Stimulated activated naive B cell treated with anti-CD40 and anti-IgM and Interleukin-4, amounts not matched to agents 10 μg/mL and 1 μg/mL and 100 μg/mL, for 72 hours (primary cell): ENCODE measurements around the gene NLRP6.
"Not testable (repeated sequence)": the region's sequence is repeated elsewhere in the genome, so short reads cannot be mapped to it uniquely, and the experiment has no call there.

Source experiments
- ATAC-seq, 2 donors: fragments of 150-1000 bp; cut with Tn5 transposase; replicated peaks; 2 replicates each; pipeline ENCODE4 v1.10.0; 2021; ENCODE audit warnings: moderate library complexity in 1 of 2
- DNase-seq: peaks from one replicate; pipeline ENCODE4 v3.0.0; 2021
- H3K27ac Mint-ChIP-seq: one replicate; pipeline ENCODE4 v1.8.0; 2022; ENCODE audit warnings: mild to moderate bottlenecking, mixed read lengths
- H3K27me3 Mint-ChIP-seq, 2 donors: one replicate each; pipeline ENCODE4 v1.8.0; 2022; ENCODE audit warnings: mixed read lengths in 2 of 2
- H3K36me3 Mint-ChIP-seq, 2 donors: one replicate each; pipeline ENCODE4 v1.8.0; 2022; ENCODE audit warnings: mixed read lengths in 2 of 2, mild to moderate bottlenecking in 1 of 2
- H3K4me1 Mint-ChIP-seq, 2 donors: one replicate each; pipeline ENCODE4 v1.8.0; 2022; ENCODE audit warnings: mixed read lengths in 2 of 2, mild to moderate bottlenecking in 1 of 2
- H3K4me3 Mint-ChIP-seq, 2 donors: one replicate each; pipeline ENCODE4 v1.8.0; 2022; ENCODE audit warnings: mild to moderate bottlenecking in 2 of 2, mixed read lengths in 2 of 2, moderate library complexity in 1 of 2
- H3K9me3 Mint-ChIP-seq, 2 donors: one replicate each; pipeline ENCODE4 v1.8.0; 2022; ENCODE audit warnings: mixed read lengths in 2 of 2, mild to moderate bottlenecking in 1 of 2

NLRP6 gene

GRCh38 chr11:281486-282161, 3.4 kb downstream of the NLRP6 start:
- Mint-ChIP-seq H3K36me3 (peaks cover 0 to 8% of the 10 kb centered on the region in 2 donors), H3K9me3 (peaks cover 0 to 4% of the 10 kb centered on the region in 2 donors), H3K4me1 (peaks cover 23 to 40% of the 10 kb centered on the region in 2 donors), H3K27ac (peak overlapping the region; percentile 73), H3K4me3 (peak overlapping the region; percentile 54 to 62), H3K27me3 (peaks cover 34 to 65% of the 10 kb centered on the region in 2 donors)
- DNase-seq (no peak), ATAC-seq (no peak)

- no peak overlapping the region for H3K4me3 Mint-ChIP-seq
- H3K27ac Mint-ChIP-seq, result peak overlapping the region; percentile 65
- no peaks in the 10 kb centered on the region for H3K9me3 Mint-ChIP-seq
- peaks cover 26 to 44% of the 10 kb centered on the region in 2 donors for H3K4me1 Mint-ChIP-seq
- DNase-seq, result no peak
- H3K36me3 Mint-ChIP-seq, result peaks cover 0 to 5% of the 10 kb centered on the region in 2 donors
- H3K27me3 Mint-ChIP-seq, result peaks cover 39 to 70% of the 10 kb centered on the region in 2 donors
- no peak for ATAC-seq
Observed at GRCh38 chr11:282171-282570, 4.0 kb downstream of the NLRP6 start.

GRCh38 chr11:282630-283360, 4.6 kb downstream of the NLRP6 start:
- Mint-ChIP-seq H3K9me3 (no peaks in the 10 kb centered on the region), H3K27ac (no peak overlapping the region), H3K4me1 (peaks cover 26 to 45% of the 10 kb centered on the region in 2 donors), H3K27me3 (peaks cover 40 to 75% of the 10 kb centered on the region in 2 donors), H3K4me3 (no peak overlapping the region), H3K36me3 (peaks cover 0 to 2% of the 10 kb centered on the region in 2 donors)
- DNase-seq, result no peak
- no peak for ATAC-seq

GRCh38 chr11:283405-284104, 5.3 kb downstream of the NLRP6 start:
- Mint-ChIP-seq H3K4me3 (no peak overlapping the region), H3K36me3 (no peaks in the 10 kb centered on the region), H3K27ac (no peak overlapping the region), H3K9me3 (no peaks in the 10 kb centered on the region), H3K27me3 (peaks cover 39 to 77% of the 10 kb centered on the region in 2 donors), H3K4me1 (peaks cover 26 to 44% of the 10 kb centered on the region in 2 donors)
- ATAC-seq (no peak), DNase-seq (no peak)

- peaks cover 24 to 41% of the 10 kb centered on the region in 2 donors for H3K4me1 Mint-ChIP-seq
Observed at GRCh38 chr11:284105-285020, 6.2 kb downstream of the NLRP6 start.

GRCh38 chr11:285021-285893, 7.0 kb downstream of the NLRP6 start:
- Mint-ChIP-seq H3K27me3 (peaks cover 37 to 68% of the 10 kb centered on the region in 2 donors), H3K4me3 (no peak overlapping the region), H3K4me1 (peaks cover 25 to 44% of the 10 kb centered on the region in 2 donors), H3K36me3 (no peaks in the 10 kb centered on the region), H3K27ac (no peak overlapping the region), H3K9me3 (no peaks in the 10 kb centered on the region)
- ATAC-seq (no peak), DNase-seq (no peak)

More at GRCh38 chr11:284105-285020, 6.2 kb downstream of the NLRP6 start:
- Mint-ChIP-seq H3K27me3 (peaks cover 37 to 73% of the 10 kb centered on the region in 2 donors), H3K36me3 (no peaks in the 10 kb centered on the region), H3K4me3 (no peak overlapping the region), H3K9me3 (no peaks in the 10 kb centered on the region), H3K27ac (no peak overlapping the region)
- ATAC-seq (no peak), DNase-seq (no peak)

- Mint-ChIP-seq H3K4me3 (no peak overlapping the region), H3K27ac (no peak overlapping the region), H3K9me3 (no peaks in the 10 kb centered on the region), H3K36me3 (peaks cover 0 to under 1% of the 10 kb centered on the region in 2 donors), H3K4me1 (peaks cover 29 to 42% of the 10 kb centered on the region in 2 donors), H3K27me3 (peaks cover 34 to 65% of the 10 kb centered on the region in 2 donors)
- ATAC-seq (no peak), DNase-seq (no peak)
Observed at GRCh38 chr11:285894-286220, 7.7 kb downstream of the NLRP6 start.

- H3K4me1 Mint-ChIP-seq, result peaks cover 19 to 29% of the 10 kb centered on the region in 2 donors
- peak overlapping the region; percentile 84 for H3K27ac Mint-ChIP-seq
- peak overlapping the region; percentile 85 for H3K4me3 Mint-ChIP-seq
- not testable (repeated sequence) for H3K36me3 Mint-ChIP-seq, DNase-seq, ATAC-seq, H3K9me3 Mint-ChIP-seq
- H3K27me3 Mint-ChIP-seq, result peaks cover 21 to 52% of the 10 kb centered on the region in 2 donors
Observed at GRCh38 chr11:286977-287820, 9.0 kb downstream of the NLRP6 start.

- Mint-ChIP-seq H3K4me1 (peaks cover 19 to 27% of the 10 kb centered on the region in 2 donors), H3K4me3 (peak overlapping the region; percentile 85), H3K27ac (peak overlapping the region; percentile 85), H3K9me3 (no peaks in the 10 kb centered on the region), H3K36me3 (peaks cover 0 to 13% of the 10 kb centered on the region in 2 donors), H3K27me3 (peaks cover 13 to 44% of the 10 kb centered on the region in 2 donors)
- DNase-seq, result no peak
- peak in 1 of 2 donors; percentile 9 for ATAC-seq
Observed at GRCh38 chr11:287821-288477, 9.7 kb downstream of the NLRP6 start.

GRCh38 chr11:288478-289397, 10.5 kb downstream of the NLRP6 start, which contains the start of gene PGGHG:
Gene PGGHG, plus strand, starts transcription at chr11:289126. Its CDS starts 691 bp downstream, at chr11:289817.
- peaks cover 1 to 13% of the 10 kb centered on the region in 2 donors for H3K36me3 Mint-ChIP-seq
- peaks cover 19 to 27% of the 10 kb centered on the region in 2 donors for H3K4me1 Mint-ChIP-seq
- H3K4me3 Mint-ChIP-seq, result peak within 1 kb of the TSS; percentile 85
- H3K9me3 Mint-ChIP-seq, result no peaks in the 10 kb centered on the region
- DNase-seq (no peak), ATAC-seq (peak; percentile 66 to 79)
- peaks cover 8 to 36% of the 10 kb centered on the region in 2 donors for H3K27me3 Mint-ChIP-seq
- peak within 1 kb of the TSS; percentile 85 for H3K27ac Mint-ChIP-seq

- Mint-ChIP-seq H3K9me3 (no peaks in the 10 kb centered on the region), H3K27me3 (peaks cover 7 to 32% of the 10 kb centered on the region in 2 donors), H3K36me3 (peaks cover 3 to 13% of the 10 kb centered on the region in 2 donors), H3K4me3 (peak overlapping the region; percentile 73 to 78), H3K27ac (peak overlapping the region; percentile 85), H3K4me1 (peaks cover 19 to 27% of the 10 kb centered on the region in 2 donors)
- DNase-seq (no peak), ATAC-seq (peak in 1 of 2 donors; percentile 12)
Observed at GRCh38 chr11:289398-289711, 11.1 kb downstream of the NLRP6 start.
